Activated CD4-positive, alpha-beta T cell treated with anti-CD3 and anti-CD28 coated beads, Interleukin-2, amount 10 ng/mL, durations not matched to agents 7 days and 5 days (primary cell): ENCODE measurements around the gene PDLIM5. TPM values are rescaled to one million over a fixed set of nuclear protein-coding genes. Genes with fewer than 3 reads are reported as not detected.

ENCODE experiments used
- CTCF ChIA-PET: fragments of 350-600 bp; sonication (Branson Sonifier 250); formaldehyde crosslinking; loops from one replicate; lab custom pipeline; 2021; ENCODE audit warnings: antibody characterized with exemption; lab: Charles Lee
- POLR2A ChIA-PET: fragments of 350-600 bp; sonication (Branson Sonifier 250); formaldehyde crosslinking; loops from one replicate; lab custom pipeline; 2021; ENCODE audit warnings: antibody characterized with exemption; lab: Charles Lee
- DNase-seq: peaks from one replicate; pipeline ENCODE4 v3.0.0-alpha.2; 2020
- H3K27ac Mint-ChIP-seq: one replicate; pipeline ENCODE4 v1.8.0; 2021; ENCODE audit warnings: mild to moderate bottlenecking, moderate library complexity, mixed read lengths
- H3K27me3 Mint-ChIP-seq: one replicate; pipeline ENCODE4 v1.8.0; 2021; ENCODE audit warnings: mixed read lengths
- H3K36me3 Mint-ChIP-seq: one replicate; pipeline ENCODE4 v1.8.0; 2021; ENCODE audit warnings: low read depth, mixed read lengths
- H3K4me1 Mint-ChIP-seq: one replicate; pipeline ENCODE4 v1.8.0; 2021; ENCODE audit warnings: mixed read lengths
- H3K4me3 Mint-ChIP-seq: one replicate; pipeline ENCODE4 v1.8.0; 2021; ENCODE audit warnings: mild to moderate bottlenecking, moderate library complexity, mixed read lengths
- H3K9me3 Mint-ChIP-seq: one replicate; pipeline ENCODE4 v1.8.0; 2021; ENCODE audit warnings: mixed read lengths
- total RNA-seq, 2 experiments: library from RNA; stranded (reverse); gene quantifications; one replicate each; pipeline ENCODE4 v1.2.3, GENCODE V29; 2021

The PDLIM5 gene
- total RNA-seq, 2 experiments from 2014 or later = 23.2 to 26.7 TPM

GRCh38 chr4:94574050-94574449 lies 122.3 kb downstream of the PDLIM5 start:
- H3K9me3 Mint-ChIP-seq = no peaks in the 10 kb centered on the region
- ChIA-PET POLR2A (no interaction called here), CTCF (no interaction called here)
- DNase-seq = no peak
- no peak overlapping the region for H3K4me3 Mint-ChIP-seq
- no peak overlapping the region for H3K27ac Mint-ChIP-seq
- H3K27me3 Mint-ChIP-seq = no peaks in the 10 kb centered on the region
- no peaks in the 10 kb centered on the region for H3K36me3 Mint-ChIP-seq
- H3K4me1 Mint-ChIP-seq = no peaks in the 10 kb centered on the region

GRCh38 chr4:94574616-94575015 lies 122.9 kb downstream of the PDLIM5 start:
- H3K27ac Mint-ChIP-seq = no peak overlapping the region
- DNase-seq = no peak
- H3K4me3 Mint-ChIP-seq = no peak overlapping the region
- POLR2A ChIA-PET = no interaction called here
- CTCF ChIA-PET = no interaction called here
- no peaks in the 10 kb centered on the region for H3K27me3 Mint-ChIP-seq
- no peaks in the 10 kb centered on the region for H3K36me3 Mint-ChIP-seq
- no peaks in the 10 kb centered on the region for H3K9me3 Mint-ChIP-seq
- H3K4me1 Mint-ChIP-seq = no peaks in the 10 kb centered on the region

- Mint-ChIP-seq H3K27ac (no peak overlapping the region), H3K4me1 (no peaks in the 10 kb centered on the region), H3K9me3 (no peaks in the 10 kb centered on the region), H3K36me3 (no peaks in the 10 kb centered on the region), H3K27me3 (no peaks in the 10 kb centered on the region), H3K4me3 (no peak overlapping the region)
- ChIA-PET POLR2A (no interaction called here), CTCF (no interaction called here)
- no peak for DNase-seq
Observed at GRCh38 chr4:94575652-94576051, 123.9 kb downstream of the PDLIM5 start.

GRCh38 chr4:94576210-94576609 lies 124.5 kb downstream of the PDLIM5 start:
- Mint-ChIP-seq H3K9me3 (no peaks in the 10 kb centered on the region), H3K36me3 (no peaks in the 10 kb centered on the region), H3K27me3 (no peaks in the 10 kb centered on the region), H3K4me3 (no peak overlapping the region), H3K27ac (no peak overlapping the region), H3K4me1 (no peaks in the 10 kb centered on the region)
- POLR2A ChIA-PET = no interaction called here
- CTCF ChIA-PET = no interaction called here
- DNase-seq = no peak

- CTCF ChIA-PET = no interaction called here
- H3K27ac Mint-ChIP-seq = no peak overlapping the region
- H3K9me3 Mint-ChIP-seq = no peaks in the 10 kb centered on the region
- H3K4me1 Mint-ChIP-seq = no peaks in the 10 kb centered on the region
- H3K36me3 Mint-ChIP-seq = no peaks in the 10 kb centered on the region
- no peak for DNase-seq
- no peaks in the 10 kb centered on the region for H3K27me3 Mint-ChIP-seq
- no peak overlapping the region for H3K4me3 Mint-ChIP-seq
- POLR2A ChIA-PET = no interaction called here
Observed at GRCh38 chr4:94577136-94577535, 125.4 kb downstream of the PDLIM5 start.

- Mint-ChIP-seq H3K27me3 (no peaks in the 10 kb centered on the region), H3K9me3 (no peaks in the 10 kb centered on the region), H3K27ac (no peak overlapping the region), H3K36me3 (no peaks in the 10 kb centered on the region), H3K4me3 (no peak overlapping the region), H3K4me1 (no peaks in the 10 kb centered on the region)
- DNase-seq = no peak
- ChIA-PET CTCF (interaction anchor here (1.1 kb wide), 1 partner anchor 9 kb away, joined by 3 read pairs; no protein-coding TSS in a partner anchor), POLR2A (no interaction called here)
Observed at GRCh38 chr4:94578195-94578594, 126.5 kb downstream of the PDLIM5 start.

GRCh38 chr4:94581766-94582165 lies 130.0 kb downstream of the PDLIM5 start:
- no peak for DNase-seq
- H3K36me3 Mint-ChIP-seq = no peaks in the 10 kb centered on the region
- H3K27me3 Mint-ChIP-seq = no peaks in the 10 kb centered on the region
- no peak overlapping the region for H3K27ac Mint-ChIP-seq
- POLR2A ChIA-PET = no interaction called here
- no peaks in the 10 kb centered on the region for H3K9me3 Mint-ChIP-seq
- CTCF ChIA-PET = no interaction called here
- no peaks in the 10 kb centered on the region for H3K4me1 Mint-ChIP-seq
- no peak overlapping the region for H3K4me3 Mint-ChIP-seq

GRCh38 chr4:94582517-94582916 lies 130.8 kb downstream of the PDLIM5 start:
- ChIA-PET CTCF (no interaction called here), POLR2A (no interaction called here)
- H3K4me1 Mint-ChIP-seq = no peaks in the 10 kb centered on the region
- no peak overlapping the region for H3K27ac Mint-ChIP-seq
- no peak overlapping the region for H3K4me3 Mint-ChIP-seq
- no peaks in the 10 kb centered on the region for H3K27me3 Mint-ChIP-seq
- DNase-seq = no peak
- no peaks in the 10 kb centered on the region for H3K9me3 Mint-ChIP-seq
- H3K36me3 Mint-ChIP-seq = no peaks in the 10 kb centered on the region

GRCh38 chr4:94583914-94584641 lies 132.3 kb downstream of the PDLIM5 start:
- H3K4me1 Mint-ChIP-seq = no peaks in the 10 kb centered on the region
- no peaks in the 10 kb centered on the region for H3K36me3 Mint-ChIP-seq
- no peak for DNase-seq
- POLR2A ChIA-PET = no interaction called here
- no peak overlapping the region for H3K27ac Mint-ChIP-seq
- no peak overlapping the region for H3K4me3 Mint-ChIP-seq
- no peaks in the 10 kb centered on the region for H3K9me3 Mint-ChIP-seq
- no peaks in the 10 kb centered on the region for H3K27me3 Mint-ChIP-seq
- CTCF ChIA-PET = interaction anchor here (0.6 kb wide), 1 partner anchor 177 kb away, joined by 3 read pairs; no protein-coding TSS in a partner anchor

GRCh38 chr4:94588896-94589693 lies 137.4 kb downstream of the PDLIM5 start:
- Mint-ChIP-seq H3K27ac (no peak overlapping the region), H3K36me3 (no peaks in the 10 kb centered on the region), H3K27me3 (no peaks in the 10 kb centered on the region), H3K9me3 (no peaks in the 10 kb centered on the region), H3K4me1 (no peaks in the 10 kb centered on the region), H3K4me3 (no peak overlapping the region)
- DNase-seq = no peak
- ChIA-PET POLR2A (no interaction called here), CTCF (no interaction called here)

- no peak for DNase-seq
- H3K4me1 Mint-ChIP-seq = no peaks in the 10 kb centered on the region
- POLR2A ChIA-PET = no interaction called here
- H3K36me3 Mint-ChIP-seq = no peaks in the 10 kb centered on the region
- H3K4me3 Mint-ChIP-seq = no peak overlapping the region
- H3K9me3 Mint-ChIP-seq = no peaks in the 10 kb centered on the region
- H3K27ac Mint-ChIP-seq = peak overlapping the region; percentile 15
- CTCF ChIA-PET = no interaction called here
- no peaks in the 10 kb centered on the region for H3K27me3 Mint-ChIP-seq
Observed at GRCh38 chr4:94590493-94590892, 138.8 kb downstream of the PDLIM5 start.

GRCh38 chr4:94591289-94591688 lies 139.5 kb downstream of the PDLIM5 start:
- Mint-ChIP-seq H3K27ac (no peak overlapping the region), H3K27me3 (no peaks in the 10 kb centered on the region), H3K36me3 (no peaks in the 10 kb centered on the region), H3K4me3 (no peak overlapping the region), H3K4me1 (no peaks in the 10 kb centered on the region), H3K9me3 (no peaks in the 10 kb centered on the region)
- no peak for DNase-seq
- POLR2A ChIA-PET = no interaction called here
- CTCF ChIA-PET = no interaction called here

GRCh38 chr4:94595013-94595412 lies 143.3 kb downstream of the PDLIM5 start:
- H3K27me3 Mint-ChIP-seq = no peaks in the 10 kb centered on the region
- ChIA-PET POLR2A (no interaction called here), CTCF (no interaction called here)
- H3K27ac Mint-ChIP-seq = no peak overlapping the region
- H3K9me3 Mint-ChIP-seq = no peaks in the 10 kb centered on the region
- DNase-seq = no peak
- H3K4me3 Mint-ChIP-seq = no peak overlapping the region
- H3K36me3 Mint-ChIP-seq = no peaks in the 10 kb centered on the region
- no peaks in the 10 kb centered on the region for H3K4me1 Mint-ChIP-seq
